Prostate gland (tissue), 2 donors: ENCODE measurements around the gene KLK8.

Source experiments
- POLR2A ChIP-seq: fragments of 450-650 bp; IDR thresholded peaks from one replicate; pipeline ENCODE4 v1.6.1; 2016; ENCODE audit warnings: antibody characterized with exemption, mild to moderate bottlenecking
- TF ChIP-seq, protein P1 (sequence below), 4 experiments: fragments of 200-600 bp in 2 of 4; fragments of 450-650 bp in 2 of 4; sonication (generic) in 2 of 4; IDR thresholded peaks; 1 replicate in 3 of 4; 2 replicates in 1 of 4; pipeline ENCODE4 v1.5.1; 2016 to 2019; ENCODE audit warnings: antibody characterized with exemption in 4 of 4, mild to moderate bottlenecking in 2 of 4, moderate library complexity in 2 of 4

DNA sequence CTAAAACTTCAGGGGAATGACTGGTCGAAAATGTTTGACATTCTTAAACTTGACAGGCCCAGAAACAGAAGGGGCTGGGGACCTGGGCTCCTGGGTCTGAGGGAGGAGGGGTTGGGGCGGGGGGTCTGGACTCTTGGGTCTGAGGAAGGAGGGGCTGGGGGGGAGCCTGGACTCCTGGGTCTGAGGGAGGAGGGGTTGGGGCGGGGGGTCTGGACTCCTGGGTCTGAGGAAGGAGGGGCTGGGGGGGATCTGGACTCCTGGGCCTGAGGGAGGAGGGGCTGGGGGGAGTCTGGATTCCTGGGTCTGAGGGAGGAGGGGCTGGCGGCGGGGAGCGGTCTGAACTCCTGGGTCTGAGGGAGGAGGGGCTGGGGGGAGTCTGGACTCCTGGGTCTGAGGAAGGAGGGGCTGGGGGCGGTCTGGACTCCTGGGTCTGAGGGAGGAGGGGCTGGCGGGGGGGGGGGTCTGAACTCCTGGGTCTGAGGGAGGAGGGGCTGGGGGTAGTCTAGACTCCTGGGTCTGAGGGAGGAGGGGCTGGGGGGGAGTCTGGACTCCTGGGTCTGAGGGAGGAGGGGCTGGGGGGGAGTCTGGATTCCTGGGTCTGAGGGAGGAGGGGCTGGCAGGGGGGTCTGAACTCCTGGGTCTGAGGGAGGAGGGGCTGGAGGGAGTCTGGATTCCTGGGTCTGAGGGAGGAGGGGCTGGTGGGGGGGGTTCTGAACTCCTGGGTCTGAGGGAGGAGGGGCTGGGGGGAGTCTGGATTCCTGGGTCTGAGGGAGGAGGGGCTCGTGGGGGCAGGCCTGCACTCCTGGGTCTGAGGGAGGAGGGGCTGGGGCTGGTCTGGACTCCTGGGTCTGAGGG is 26.5 kb downstream of the KLK8 start:
- no peak for TF ChIP-seq POLR2A
- TF ChIP-seq, protein P1, sequence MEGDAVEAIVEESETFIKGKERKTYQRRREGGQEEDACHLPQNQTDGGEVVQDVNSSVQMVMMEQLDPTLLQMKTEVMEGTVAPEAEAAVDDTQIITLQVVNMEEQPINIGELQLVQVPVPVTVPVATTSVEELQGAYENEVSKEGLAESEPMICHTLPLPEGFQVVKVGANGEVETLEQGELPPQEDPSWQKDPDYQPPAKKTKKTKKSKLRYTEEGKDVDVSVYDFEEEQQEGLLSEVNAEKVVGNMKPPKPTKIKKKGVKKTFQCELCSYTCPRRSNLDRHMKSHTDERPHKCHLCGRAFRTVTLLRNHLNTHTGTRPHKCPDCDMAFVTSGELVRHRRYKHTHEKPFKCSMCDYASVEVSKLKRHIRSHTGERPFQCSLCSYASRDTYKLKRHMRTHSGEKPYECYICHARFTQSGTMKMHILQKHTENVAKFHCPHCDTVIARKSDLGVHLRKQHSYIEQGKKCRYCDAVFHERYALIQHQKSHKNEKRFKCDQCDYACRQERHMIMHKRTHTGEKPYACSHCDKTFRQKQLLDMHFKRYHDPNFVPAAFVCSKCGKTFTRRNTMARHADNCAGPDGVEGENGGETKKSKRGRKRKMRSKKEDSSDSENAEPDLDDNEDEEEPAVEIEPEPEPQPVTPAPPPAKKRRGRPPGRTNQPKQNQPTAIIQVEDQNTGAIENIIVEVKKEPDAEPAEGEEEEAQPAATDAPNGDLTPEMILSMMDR (IDR thresholded peaks at IDR 0.05), result no peak
